GM12892 (cell line): ENCODE data around the gene UNC5C.

Source experiments
- POLR2A ChIP-seq: IDR thresholded peaks from 2 replicates; pipeline ENCODE4 v1.6.1; 2011; ENCODE audit warnings: low read depth, low read length, control low read depth
- POLR2AphosphoS5 ChIP-seq: IDR thresholded peaks from 2 replicates; pipeline ENCODE4 v1.6.1; 2011; ENCODE audit warnings: low read depth, low read length, control low read depth
- TAF1 ChIP-seq: IDR thresholded peaks from 2 replicates; pipeline ENCODE4 v1.6.1; 2011; ENCODE audit warnings: low read depth, mild to moderate bottlenecking, control low read depth, low read length, borderline replicate concordance

- TF ChIP-seq POLR2AphosphoS5 (no peak), POLR2A (no peak), TAF1 (no peak)
These were observed 161.1 kb downstream of the UNC5C start for GRCh38 chr4:95387719-95388118.
